ENCODE data around the gene BSND. TPM values are rescaled to one million over a fixed set of nuclear protein-coding genes. Genes with fewer than 3 reads are reported as not detected.

Gene BSND
- total RNA-seq, 1 experiment from 2014 or later, result not detected

GRCh38 chr1:54989473-54989872, 9.3 kb upstream of the BSND start:
- TF ChIP-seq CTCF (conservative IDR thresholded peaks at IDR 0.05; ENCODE audit: low read depth, low read length) (no peak), EZH2 (IDR thresholded peaks at IDR 0.05; ENCODE audit: borderline replicate concordance, low read depth, low read length, poor library complexity, severe bottlenecking) (no peak)
- H3K36me3 ChIP-seq (ENCODE audit: insufficient read depth, low read length, poor library complexity, severe bottlenecking), result no peaks in the 10 kb centered on the region
- no peaks in the 10 kb centered on the region for H3K4me1 ChIP-seq (ENCODE audit: insufficient read depth, low read length, poor library complexity, severe bottlenecking)
- ChIA-PET POLR2A (ENCODE audit: low non-redundant PET) (interaction anchor here (0.5 kb wide), 1 partner anchor 101 kb away, joined by 3 read pairs; no protein-coding TSS in a partner anchor), CTCF (no interaction called here)
- H3K4me3 ChIP-seq (ENCODE audit: low read depth, low read length, poor library complexity, severe bottlenecking), result no peak overlapping the region
- BruUV-seq (replicated peaks), result no TSS peak
- H3K27me3 ChIP-seq (replicated peaks; ENCODE audit: insufficient read depth, low read depth, low read length, poor library complexity), result no peaks in the 10 kb centered on the region
- no peak overlapping the region for H3K27ac ChIP-seq (ENCODE audit: low read depth, low read length, poor library complexity, severe bottlenecking)
- DNase-seq (ENCODE audit: low spot score), result no peak
- no peaks in the 10 kb centered on the region for H3K9me3 ChIP-seq (ENCODE audit: low read depth, low read length, poor library complexity, severe bottlenecking)
- intact Hi-C loops (cut with micrococcal nuclease; ENCODE audit: unreplicated experiment), result no loop called here

- Histone ChIP-seq H3K36me3 (ENCODE audit: insufficient read depth, low read length, poor library complexity, severe bottlenecking) (no peaks in the 10 kb centered on the region), H3K4me1 (ENCODE audit: insufficient read depth, low read length, poor library complexity, severe bottlenecking) (peaks cover 3% of the 10 kb centered on the region), H3K9me3 (ENCODE audit: low read depth, low read length, poor library complexity, severe bottlenecking) (no peaks in the 10 kb centered on the region), H3K4me3 (ENCODE audit: low read depth, low read length, poor library complexity, severe bottlenecking) (no peak overlapping the region), H3K27ac (ENCODE audit: low read depth, low read length, poor library complexity, severe bottlenecking) (no peak overlapping the region), H3K27me3 (replicated peaks; ENCODE audit: insufficient read depth, low read depth, low read length, poor library complexity) (no peaks in the 10 kb centered on the region)
- DNase-seq (ENCODE audit: low spot score), result no peak
- TF ChIP-seq CTCF (conservative IDR thresholded peaks at IDR 0.05; ENCODE audit: low read depth, low read length) (no peak), EZH2 (IDR thresholded peaks at IDR 0.05; ENCODE audit: borderline replicate concordance, low read depth, low read length, poor library complexity, severe bottlenecking) (no peak)
- POLR2A ChIA-PET (ENCODE audit: low non-redundant PET), result no interaction called here
- intact Hi-C loops (cut with micrococcal nuclease; ENCODE audit: unreplicated experiment), result no loop called here
- CTCF ChIA-PET, result no interaction called here
- BruUV-seq (replicated peaks), result no TSS peak
Measured at GRCh38 chr1:54989968-54990810, 8.5 kb upstream of the BSND start.

- no TSS peak for BruUV-seq (replicated peaks)
- Histone ChIP-seq H3K9me3 (ENCODE audit: low read depth, low read length, poor library complexity, severe bottlenecking) (no peaks in the 10 kb centered on the region), H3K4me3 (ENCODE audit: low read depth, low read length, poor library complexity, severe bottlenecking) (no peak overlapping the region), H3K4me1 (ENCODE audit: insufficient read depth, low read length, poor library complexity, severe bottlenecking) (peaks cover 8% of the 10 kb centered on the region), H3K27me3 (replicated peaks; ENCODE audit: insufficient read depth, low read depth, low read length, poor library complexity) (no peaks in the 10 kb centered on the region), H3K27ac (ENCODE audit: low read depth, low read length, poor library complexity, severe bottlenecking) (no peak overlapping the region), H3K36me3 (ENCODE audit: insufficient read depth, low read length, poor library complexity, severe bottlenecking) (no peaks in the 10 kb centered on the region)
- ChIA-PET CTCF (no interaction called here), POLR2A (ENCODE audit: low non-redundant PET) (no interaction called here)
- intact Hi-C loops (cut with micrococcal nuclease; ENCODE audit: unreplicated experiment), result no loop called here
- TF ChIP-seq EZH2 (IDR thresholded peaks at IDR 0.05; ENCODE audit: borderline replicate concordance, low read depth, low read length, poor library complexity, severe bottlenecking) (no peak), CTCF (conservative IDR thresholded peaks at IDR 0.05; ENCODE audit: low read depth, low read length) (no peak)
- DNase-seq (ENCODE audit: low spot score), result no peak
Measured at GRCh38 chr1:54990916-54991315, 7.8 kb upstream of the BSND start.
